Breast epithelium (tissue), 4 donors: ENCODE measurements around the gene TGM2. TPM values are rescaled to one million over a fixed set of nuclear protein-coding genes. Genes with fewer than 3 reads are reported as not detected.

Experiments
- DNase-seq, 2 donors: peaks; one replicate each; pipeline ENCODE4 v3.0.0-alpha.2; 2019; ENCODE audit warnings: low spot score in 2 of 2
- H3K27ac ChIP-seq, 2 donors: fragments of 200-600 bp; sonication (generic) in 1 of 2; one replicate each; pipeline ENCODE4 v1.5.1; 2016 to 2019; ENCODE audit warnings: mild to moderate bottlenecking in 1 of 2
- H3K27me3 ChIP-seq, 2 donors: fragments of 200-600 bp; sonication (generic) in 1 of 2; one replicate each; pipeline versions ENCODE4 v1.5.1 to v1.6.0; 2017 to 2019; ENCODE audit warnings: control low read depth in 1 of 2, mild to moderate bottlenecking in 1 of 2
- H3K36me3 ChIP-seq: fragments of 200-600 bp; one replicate; pipeline ENCODE4 v1.5.1; 2019
- H3K4me1 ChIP-seq, 2 donors: fragments of 200-600 bp; sonication (generic); one replicate each; pipeline ENCODE4 v1.5.1; 2016 to 2019; ENCODE audit warnings: control low read depth in 1 of 2
- H3K4me3 ChIP-seq, 3 donors: fragments of 200-600 bp; sonication (generic); 1 replicate in 2 of 3; 2 replicates in 1 of 3; pipeline ENCODE4 v1.5.1; 2016 to 2019; ENCODE audit warnings: mild to moderate bottlenecking in 3 of 3, moderate library complexity in 2 of 3
- H3K9me3 ChIP-seq, 2 donors: fragments of 200-600 bp; sonication (generic) in 1 of 2; one replicate each; pipeline ENCODE4 v1.5.1; 2016 to 2019; ENCODE audit warnings: control low read depth in 1 of 2
- POLR2A ChIP-seq: fragments of 450-650 bp; IDR thresholded peaks from one replicate; pipeline ENCODE4 v1.6.1; 2016; ENCODE audit warnings: antibody characterized with exemption, mild to moderate bottlenecking, moderate library complexity
- POLR2AphosphoS5 ChIP-seq, 3 donors: sonication (generic); formaldehyde crosslinking; IDR thresholded peaks; one replicate each; pipeline ENCODE4 v1.6.1; 2017; ENCODE audit warnings: antibody characterized with exemption in 3 of 3
- intact Hi-C: fragments of 100-400 bp; cut with DNase I; formaldehyde crosslinking; loops from one replicate; pipeline ENCODE4 v1.15.1; 2023; ENCODE audit warnings: low total_unique reads
- total RNA-seq, 3 donors: library from RNA; depleted of rRNA; stranded (reverse); fragments of >200 nt; gene quantifications; one replicate each; pipeline ENCODE4 v1.1.0, GENCODE V29; 2016
- TF ChIP-seq, protein P1 (sequence below), 3 donors: fragments of 450-650 bp; IDR thresholded peaks; one replicate each; pipeline ENCODE4 v1.5.1; 2016 to 2017; ENCODE audit warnings: antibody characterized with exemption in 3 of 3, mild to moderate bottlenecking in 3 of 3, moderate library complexity in 3 of 3

TGM2 gene
- total RNA-seq, 3 donors from 2014 or later: 10.7 to 44.9 (median 15.2) TPM

- H3K4me1 ChIP-seq: peaks cover 0 to 6% of the 10 kb centered on the region in 2 donors
- no peaks in the 10 kb centered on the region for H3K27me3 ChIP-seq
- no peaks in the 10 kb centered on the region for H3K36me3 ChIP-seq
- intact Hi-C loops: no loop called here
- H3K9me3 ChIP-seq: no peaks in the 10 kb centered on the region
- TF ChIP-seq POLR2A (no peak), POLR2AphosphoS5 (IDR thresholded peaks at IDR 0.05) (no peak)
- TF ChIP-seq, protein P1, sequence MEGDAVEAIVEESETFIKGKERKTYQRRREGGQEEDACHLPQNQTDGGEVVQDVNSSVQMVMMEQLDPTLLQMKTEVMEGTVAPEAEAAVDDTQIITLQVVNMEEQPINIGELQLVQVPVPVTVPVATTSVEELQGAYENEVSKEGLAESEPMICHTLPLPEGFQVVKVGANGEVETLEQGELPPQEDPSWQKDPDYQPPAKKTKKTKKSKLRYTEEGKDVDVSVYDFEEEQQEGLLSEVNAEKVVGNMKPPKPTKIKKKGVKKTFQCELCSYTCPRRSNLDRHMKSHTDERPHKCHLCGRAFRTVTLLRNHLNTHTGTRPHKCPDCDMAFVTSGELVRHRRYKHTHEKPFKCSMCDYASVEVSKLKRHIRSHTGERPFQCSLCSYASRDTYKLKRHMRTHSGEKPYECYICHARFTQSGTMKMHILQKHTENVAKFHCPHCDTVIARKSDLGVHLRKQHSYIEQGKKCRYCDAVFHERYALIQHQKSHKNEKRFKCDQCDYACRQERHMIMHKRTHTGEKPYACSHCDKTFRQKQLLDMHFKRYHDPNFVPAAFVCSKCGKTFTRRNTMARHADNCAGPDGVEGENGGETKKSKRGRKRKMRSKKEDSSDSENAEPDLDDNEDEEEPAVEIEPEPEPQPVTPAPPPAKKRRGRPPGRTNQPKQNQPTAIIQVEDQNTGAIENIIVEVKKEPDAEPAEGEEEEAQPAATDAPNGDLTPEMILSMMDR (IDR thresholded peaks at IDR 0.05): no peak
- no peak for DNase-seq
- peak overlapping the region; percentile 39 to 60 (median 40) for H3K4me3 ChIP-seq
- H3K27ac ChIP-seq: peak overlapping the region in 1 of 2 donors; percentile 0
Measured at GRCh38 chr20:38164624-38165088, 414 bp downstream of the TGM2 start.

DNA sequence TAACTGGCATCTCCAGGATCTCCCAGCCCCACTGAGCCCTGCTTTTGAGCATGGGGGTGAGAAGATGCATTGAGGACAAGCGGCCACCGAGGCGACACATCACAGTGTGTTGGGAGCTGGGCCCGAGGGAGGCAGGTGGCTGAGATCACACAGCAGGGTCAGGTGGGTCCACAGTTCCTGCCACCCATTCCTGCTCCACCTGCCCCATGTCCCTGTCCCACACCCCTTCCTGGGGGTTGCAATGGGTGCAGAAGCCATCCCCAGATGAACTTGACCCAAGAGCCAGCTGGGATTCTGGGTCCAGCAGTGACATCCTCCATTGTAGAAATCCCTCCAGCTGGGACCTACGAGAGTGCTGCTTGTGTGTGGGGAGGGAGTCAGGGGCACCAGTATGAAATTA is 1.0 kb downstream of the TGM2 start:
- TF ChIP-seq POLR2A (no peak), POLR2AphosphoS5 (IDR thresholded peaks at IDR 0.05) (no peak)
- TF ChIP-seq, protein P1 (IDR thresholded peaks at IDR 0.05): no peak

DNA sequence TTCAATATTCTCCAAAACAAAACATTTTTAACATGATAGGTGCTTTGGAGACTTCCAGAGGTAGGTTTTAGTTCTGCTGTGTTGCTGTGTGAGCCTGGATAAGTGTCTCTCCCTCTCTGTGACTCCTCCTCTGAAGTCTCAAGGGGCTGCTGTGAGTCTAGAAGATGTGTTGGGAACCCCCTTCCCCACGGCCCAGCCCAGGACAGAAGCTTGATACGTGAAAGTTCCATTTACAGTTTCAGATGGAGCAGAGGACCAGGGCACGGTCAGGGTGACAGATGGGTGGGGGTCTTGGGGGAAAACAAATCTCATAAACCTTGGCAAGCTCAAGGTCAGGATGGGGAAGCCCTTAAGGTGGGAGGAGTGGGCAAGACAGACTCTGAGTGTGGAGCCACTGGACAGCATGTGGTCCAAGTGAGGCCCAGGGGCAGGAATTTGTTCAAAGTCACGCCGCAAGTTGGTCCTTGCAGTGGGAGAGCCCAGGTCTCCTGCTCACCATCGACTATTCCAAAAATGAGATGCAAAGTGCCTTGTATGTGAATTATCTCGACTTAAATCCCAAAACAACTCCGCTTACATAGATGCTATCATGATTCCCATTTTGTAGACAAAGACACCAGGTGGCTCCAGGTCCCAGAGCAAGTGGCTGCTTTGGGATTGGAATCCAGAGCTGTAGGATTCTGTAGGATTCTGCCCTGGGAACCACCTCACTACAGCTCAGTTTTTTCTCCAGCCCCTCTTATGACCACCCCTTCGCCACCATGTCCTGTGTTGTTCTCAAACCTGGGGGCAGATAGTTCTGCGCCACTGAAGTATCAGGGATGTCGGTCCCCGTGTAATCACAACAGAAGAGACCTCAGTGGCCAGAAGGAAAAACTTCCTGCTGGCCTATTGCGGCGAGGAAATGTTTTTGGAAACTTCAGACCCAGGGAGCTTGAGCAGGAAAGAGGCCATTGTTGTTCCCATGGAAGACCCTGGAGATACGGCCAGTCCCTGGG is 1.9 kb downstream of the TGM2 start:
- Histone ChIP-seq H3K27ac (no peak overlapping the region), H3K36me3 (no peaks in the 10 kb centered on the region), H3K4me3 (peak overlapping the region in 1 of 3 donors; percentile 13), H3K9me3 (no peaks in the 10 kb centered on the region), H3K27me3 (no peaks in the 10 kb centered on the region), H3K4me1 (peaks cover 0 to 6% of the 10 kb centered on the region in 2 donors)
- DNase-seq: no peak
- TF ChIP-seq POLR2A: no peak
- TF ChIP-seq, protein P1 (IDR thresholded peaks at IDR 0.05): no peak
- no peak for TF ChIP-seq POLR2AphosphoS5 (IDR thresholded peaks at IDR 0.05)
- intact Hi-C loops: no loop called here

More for the DNA sequence above, 1.0 kb downstream of the TGM2 start:
- no peaks in the 10 kb centered on the region for H3K9me3 ChIP-seq
- H3K27ac ChIP-seq: no peak overlapping the region
- DNase-seq: no peak
- H3K36me3 ChIP-seq: no peaks in the 10 kb centered on the region
- H3K4me1 ChIP-seq: peaks cover 0 to 6% of the 10 kb centered on the region in 2 donors
- peak overlapping the region in 2 of 3 donors; percentile 13 to 60 for H3K4me3 ChIP-seq
- H3K27me3 ChIP-seq: no peaks in the 10 kb centered on the region
- intact Hi-C loops: no loop called here

GRCh38 chr20:38162149-38162548 is 2.9 kb downstream of the TGM2 start:
- Histone ChIP-seq H3K4me1 (peaks cover 0 to 6% of the 10 kb centered on the region in 2 donors), H3K9me3 (no peaks in the 10 kb centered on the region), H3K4me3 (no peak overlapping the region), H3K27ac (no peak overlapping the region), H3K27me3 (no peaks in the 10 kb centered on the region), H3K36me3 (no peaks in the 10 kb centered on the region)
- intact Hi-C loops: no loop called here
- DNase-seq: no peak
- TF ChIP-seq POLR2A (no peak), POLR2AphosphoS5 (IDR thresholded peaks at IDR 0.05) (no peak)
- TF ChIP-seq, protein P1 (IDR thresholded peaks at IDR 0.05): no peak

DNA sequence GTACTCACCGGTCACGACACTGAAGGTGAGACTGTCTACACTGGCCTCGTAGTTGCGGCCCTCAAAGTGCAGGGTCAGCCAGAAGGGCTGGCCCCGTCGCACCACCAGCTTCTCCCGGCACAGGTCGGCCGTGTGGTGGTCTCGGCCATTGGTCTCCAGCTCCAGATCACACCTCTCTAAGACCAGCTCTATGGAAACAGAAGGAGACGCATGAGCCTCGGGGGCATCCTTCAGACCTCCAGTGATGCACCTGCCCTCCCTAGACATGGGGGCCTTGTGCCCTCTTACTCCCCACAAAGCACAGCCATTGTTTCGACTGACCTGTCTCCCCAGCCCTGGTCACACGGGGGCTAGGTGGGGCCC is 3.7 kb downstream of the TGM2 start:
- Histone ChIP-seq H3K9me3 (no peaks in the 10 kb centered on the region), H3K4me3 (no peak overlapping the region), H3K4me1 (peaks cover 0 to 6% of the 10 kb centered on the region in 2 donors), H3K36me3 (no peaks in the 10 kb centered on the region), H3K27me3 (no peaks in the 10 kb centered on the region), H3K27ac (no peak overlapping the region)
- intact Hi-C loops: no loop called here
- DNase-seq: no peak
- no peak for TF ChIP-seq POLR2AphosphoS5 (IDR thresholded peaks at IDR 0.05)
- no peak for TF ChIP-seq POLR2A
- TF ChIP-seq, protein P1 (IDR thresholded peaks at IDR 0.05): no peak
